Adrenal gland (tissue), 5 donors: Measurements from ENCODE around the gene ALPP.

Experiments
- CTCF ChIP-seq, 6 experiments: fragments of 450-650 bp in 4 of 6; fragments of 200-600 bp in 2 of 6; sonication (generic) in 1 of 6; IDR thresholded peaks; 1 replicate in 5 of 6; 2 replicates in 1 of 6; pipeline versions ENCODE4 v1.5.1 to v1.8.0; 2016 to 2021; ENCODE audit warnings: antibody characterized with exemption in 6 of 6, mild to moderate bottlenecking in 2 of 6, moderate library complexity in 1 of 6
- POLR2A ChIP-seq, 2 donors: fragments of 450-650 bp; IDR thresholded peaks; one replicate each; pipeline ENCODE4 v1.6.1; 2017; ENCODE audit warnings: antibody characterized with exemption in 2 of 2, mild to moderate bottlenecking in 2 of 2, moderate library complexity in 1 of 2
- donor health status: DM: no; HTN: no; CAD: no.

GRCh38 chr2:232377319-232377718, 1.2 kb upstream of the ALPP start:
- no peak for TF ChIP-seq POLR2A (IDR thresholded peaks at IDR 0.05)
- TF ChIP-seq CTCF (IDR thresholded peaks at IDR 0.05): no peak
